H1 (cell line): ENCODE measurements around the gene KREMEN1. TPM values are rescaled to one million over a fixed set of nuclear protein-coding genes. Genes with fewer than 3 reads are reported as not detected.

Experiments used
- CTCF ChIA-PET: fragments of 300-600 bp; sonication (Branson Sonifier 250); formaldehyde crosslinking; loops from one replicate; lab custom pipeline; 2021; ENCODE audit not compliant: partially characterized antibody; lab: Charles Lee
- POLR2A ChIA-PET: fragments of 300-600 bp; sonication (Branson Sonifier 250); formaldehyde crosslinking; loops from one replicate; lab custom pipeline; 2021; ENCODE audit warnings: inconsistent platforms; ENCODE audit not compliant: partially characterized antibody; lab: Charles Lee
- DNase-seq, 2 experiments: peaks; one replicate each; pipeline versions ENCODE4 v3.0.0 to v3.0.0-alpha.2; 2010 to 2022; ENCODE audit warnings: low spot score in 2 of 2, low read depth in 1 of 2, mixed read lengths in 1 of 2
- FAIRE-seq: peaks from 2 replicates; lab custom pipeline; 2011; peaks lifted over from hg19 to GRCh38; lab: Jason Lieb, UNC
- H2AFZ ChIP-seq: 2 replicates; pipeline ENCODE4 v1.8.1; 2012; ENCODE audit warnings: low read length, inconsistent platforms
- H2AK5ac ChIP-seq: 2 replicates; pipeline ENCODE4 v1.6.1; 2013; ENCODE audit warnings: low read depth, low read length
- H2BK120ac ChIP-seq: replicated peaks from 2 replicates; pipeline ENCODE3; 2013; ENCODE audit warnings: low read depth, low read length, inconsistent platforms
- H2BK12ac ChIP-seq: 2 replicates; pipeline ENCODE4 v1.6.1; 2013; ENCODE audit warnings: low read depth, low read length
- H2BK15ac ChIP-seq: 2 replicates; pipeline ENCODE4 v1.6.1; 2013; ENCODE audit warnings: low read length
- H2BK20ac ChIP-seq: 2 replicates; pipeline ENCODE4 v1.6.1; 2013; ENCODE audit warnings: low read length
- H2BK5ac ChIP-seq: 2 replicates; pipeline ENCODE4 v1.6.1; 2013; ENCODE audit warnings: low read depth, low read length
- H3K14ac ChIP-seq: 2 replicates; pipeline ENCODE4 v1.6.1; 2013; ENCODE audit warnings: inconsistent platforms; ENCODE audit not compliant: insufficient read length
- H3K18ac ChIP-seq: 2 replicates; pipeline ENCODE4 v1.6.1; 2013; ENCODE audit warnings: low read length; ENCODE audit errors: extremely low read depth
- H3K23ac ChIP-seq: 2 replicates; pipeline ENCODE4 v1.6.1; 2013; ENCODE audit warnings: inconsistent platforms; ENCODE audit not compliant: insufficient read length
- H3K23me2 ChIP-seq: 2 replicates; pipeline ENCODE4 v1.6.1; 2013; ENCODE audit warnings: low read depth, low read length
- H3K27ac ChIP-seq: 2 replicates; pipeline ENCODE4 v1.6.1; 2011; ENCODE audit warnings: low read depth, low read length, inconsistent platforms
- H3K27me3 ChIP-seq, 4 experiments: replicated peaks in 1 of 4; 1 replicate in 1 of 4; 2 replicates in 3 of 4; pipeline versions ENCODE4 v1.6.1 to v1.8.1; 2011 to 2013; ENCODE audit warnings: low read length in 3 of 4, mild to moderate bottlenecking in 3 of 4, inconsistent platforms in 2 of 4, mixed read lengths in 2 of 4, moderate library complexity in 1 of 4; ENCODE audit not compliant: control insufficient read depth in 3 of 4, insufficient read depth in 3 of 4; ENCODE audit errors: extremely low read depth in 1 of 4
- H3K36me3 ChIP-seq, 4 experiments: 2 replicates each; pipeline versions ENCODE4 v1.6.1 to v1.8.1; 2011 to 2013; ENCODE audit warnings: mild to moderate bottlenecking in 4 of 4, low read length in 3 of 4, moderate library complexity in 2 of 4, control low read depth in 1 of 4, inconsistent platforms in 1 of 4; ENCODE audit not compliant: insufficient read depth in 4 of 4, control insufficient read depth in 2 of 4
- H3K4ac ChIP-seq: replicated peaks from 2 replicates; pipeline ENCODE3; 2013; ENCODE audit warnings: low read length, low read depth, mixed read lengths, inconsistent platforms; ENCODE audit not compliant: insufficient read length
- H3K4me1 ChIP-seq, 4 experiments: replicated peaks in 1 of 4; 1 replicate in 1 of 4; 2 replicates in 3 of 4; pipeline versions ENCODE4 v1.6.1 to v1.8.1; 2011 to 2013; ENCODE audit warnings: low read length in 3 of 4, inconsistent platforms in 2 of 4, mixed read lengths in 1 of 4; ENCODE audit not compliant: insufficient read depth in 4 of 4, control insufficient read depth in 3 of 4
- H3K4me2 ChIP-seq, 2 experiments: 2 replicates each; pipeline versions ENCODE4 v1.6.1 to v1.8.1; 2011 to 2013; ENCODE audit warnings: low read depth in 2 of 2, low read length in 2 of 2, control low read depth in 1 of 2, inconsistent platforms in 1 of 2, mild to moderate bottlenecking in 1 of 2; ENCODE audit not compliant: insufficient read depth in 1 of 2
- H3K4me3 ChIP-seq, 4 experiments: fragments of 200-600, 300-600 bp in 1 of 4; sonication (generic), shearing (Covaris generic), sonication (Bioruptor Twin) in 1 of 4; 2 replicates each; pipeline versions ENCODE4 v1.5.1 to v1.8.1; 2011 to 2016; ENCODE audit warnings: low read length in 4 of 4, low read depth in 3 of 4, control low read depth in 2 of 4, inconsistent platforms in 2 of 4, mild to moderate bottlenecking in 2 of 4, mixed read lengths in 1 of 4, moderate library complexity in 1 of 4; ENCODE audit not compliant: insufficient read depth in 2 of 4; ENCODE audit errors: extremely low read depth in 1 of 4
- H3K56ac ChIP-seq: replicated peaks from 2 replicates; pipeline ENCODE3; 2013; ENCODE audit warnings: low read depth, mild to moderate bottlenecking, mixed read lengths, low read length, inconsistent platforms; ENCODE audit not compliant: insufficient read length
- H3K79me1 ChIP-seq: 2 replicates; pipeline ENCODE4 v1.6.1; 2013; ENCODE audit warnings: low read depth, low read length, control low read depth
- H3K79me2 ChIP-seq, 2 experiments: 2 replicates each; pipeline versions ENCODE4 v1.6.1 to v1.8.1; 2012 to 2013; ENCODE audit warnings: low read length in 2 of 2, mild to moderate bottlenecking in 2 of 2, inconsistent platforms in 1 of 2; ENCODE audit not compliant: insufficient read depth in 2 of 2, control insufficient read depth in 1 of 2
- H3K9ac ChIP-seq, 4 experiments: replicated peaks in 1 of 4; 1 replicate in 1 of 4; 2 replicates in 3 of 4; pipeline versions ENCODE4 v1.6.1 to v1.8.1; 2011 to 2013; ENCODE audit warnings: low read depth in 3 of 4, low read length in 3 of 4, control low read depth in 2 of 4, mild to moderate bottlenecking in 2 of 4, moderate library complexity in 2 of 4, inconsistent platforms in 1 of 4; ENCODE audit errors: extremely low read depth in 1 of 4
- H3K9me3 ChIP-seq, 2 experiments: 2 replicates each; pipeline versions ENCODE4 v1.6.1 to v1.8.1; 2012 to 2013; ENCODE audit warnings: mild to moderate bottlenecking in 2 of 2, moderate library complexity in 2 of 2, control low read depth in 1 of 2, inconsistent platforms in 1 of 2, low read depth in 1 of 2, low read length in 1 of 2, mixed read lengths in 1 of 2; ENCODE audit not compliant: insufficient read depth in 2 of 2
- H4K20me1 ChIP-seq, 2 experiments: replicated peaks in 1 of 2; 2 replicates each; pipeline versions ENCODE3 to v1.8.1; 2011 to 2013; ENCODE audit warnings: inconsistent platforms in 2 of 2, low read length in 2 of 2, mild to moderate bottlenecking in 1 of 2; ENCODE audit not compliant: insufficient read depth in 2 of 2, control insufficient read depth in 1 of 2
- H4K5ac ChIP-seq: 2 replicates; pipeline ENCODE4 v1.6.1; 2013; ENCODE audit warnings: low read length, low read depth, mixed read lengths, inconsistent platforms; ENCODE audit not compliant: insufficient read length
- H4K8ac ChIP-seq: 2 replicates; pipeline ENCODE4 v1.8.0; 2013; ENCODE audit warnings: mild to moderate bottlenecking, moderate library complexity, low read length, inconsistent platforms; ENCODE audit not compliant: insufficient read depth; ENCODE audit errors: extremely low read depth
- H4K91ac ChIP-seq: replicated peaks from 2 replicates; pipeline ENCODE3; 2013; ENCODE audit warnings: low read length, mixed read lengths, inconsistent platforms; ENCODE audit not compliant: insufficient read length
- CHD2 ChIP-seq: IDR thresholded peaks from 2 replicates; pipeline ENCODE4 v1.6.1; 2012; ENCODE audit warnings: low read length, improper control_type of control experiment
- KDM4A ChIP-seq: IDR thresholded peaks from one replicate; pipeline ENCODE4 v1.7.1; 2012; ENCODE audit warnings: low read depth, mild to moderate bottlenecking, moderate library complexity, low read length, inconsistent platforms; ENCODE audit not compliant: severe bottlenecking
- SIN3A ChIP-seq, 2 experiments: IDR thresholded peaks in 1 of 2; conservative IDR thresholded peaks in 1 of 2; 2 replicates each; pipeline ENCODE4 v1.6.1; 2011 to 2012; ENCODE audit warnings: low read length in 2 of 2, improper control_type of control experiment in 1 of 2, low read depth in 1 of 2, mild to moderate bottlenecking in 1 of 2
- TBP ChIP-seq: IDR thresholded peaks from 2 replicates; pipeline ENCODE4 v1.6.1; 2011; ENCODE audit warnings: low read depth, low read length, improper control_type of control experiment
- WGBS, 2 experiments: shearing (Covaris generic) in 1 of 2; methylation state at CpG; one replicate each; pipeline versions ENCODE4 v1.1.6 to v1.1.7; 2013 to 2015; ENCODE audit warnings: low lambda C conversion rate in 2 of 2, mixed read lengths in 2 of 2, inconsistent platforms in 1 of 2, low coverage in 1 of 2, missing lambda C conversion rate in 1 of 2; ENCODE audit not compliant: insufficient replicate concordance in 2 of 2, insufficient coverage in 1 of 2, insufficient read length in 1 of 2; ENCODE audit errors: extremely low coverage in 1 of 2, missing lambda C conversion rate in 1 of 2; 5-methylcytosine and 5-hydroxymethylcytosine counted together
- polyA plus RNA-seq, 7 experiments: library from polyadenylated mRNA; depleted of rRNA in 3 of 7; stranded (reverse) in 5 of 7; unstranded in 2 of 7; fragments of >200 nt in 5 of 7; fragments of 200-250 nt in 2 of 7; gene quantifications; 1 replicate in 5 of 7; 2 replicates in 1 of 7; 4 replicates in 1 of 7; pipeline versions ENCODE4 v1.2.1 to v1.2.3, GENCODE V29; 2011 to 2013; ENCODE audit warnings: missing spikeins in 2 of 7, mixed read lengths in 2 of 7
- total RNA-seq: library from RNA; stranded (reverse); fragmentation: NEBNext Ultra II Directional; extraction: Animal tissue kit (Norgen Biotek cat#: 25700); gene quantifications from 2 replicates; pipeline ENCODE4 v1.2.1, GENCODE V29; 2021

Gene KREMEN1
- total and polyA plus RNA-seq, 2 of the 8 experiments (the other 6 are each of a cell fraction or from before 2014, with no cell fraction given) = 2.1 to 3.2 TPM

- POLR2A ChIA-PET = interaction anchor here (0.8 to 3.5 kb wide), 11 partner anchors 11 to 151 kb away, joined by 3 to 11 read pairs (median 4); partner anchors contain the start of genes EWSR1 and RHBDD3
- no peak overlapping the region for H3K27ac ChIP-seq
Measured at GRCh38 chr22:29206372-29207242, 133.8 kb downstream of the KREMEN1 start.

More at GRCh38 chr22:29206372-29207242, 133.8 kb downstream of the KREMEN1 start:
- no peak overlapping the region for H2BK15ac ChIP-seq
- H4K20me1 ChIP-seq = peaks cover 0 to 3% of the 10 kb centered on the region in 2 experiments
- TF ChIP-seq TBP (no peak), SIN3A (conservative IDR thresholded peaks at IDR 0.05 in 1 of 2, IDR thresholded peaks at IDR 0.05 in 1 of 2; ENCODE audit: low read depth in 1 of 2, low read length in 2 of 2) (peak in 1 of 2 experiments; percentile 52; a peak in 1 of 4 replicates), CHD2 (no peak), KDM4A (peak; percentile 2)
- peaks cover 0 to 12% (median 3%) of the 10 kb centered on the region in 4 experiments; a peak in 5 of 7 replicates for H3K27me3 ChIP-seq
- H3K23me2 ChIP-seq = peaks cover 4% of the 10 kb centered on the region; the same call in 1 of the 2 replicates
- 45% methylated on average over 17 of the region's 19 CpGs; no CpG with 5 or more reads in 1 of the 2 experiments for WGBS, 2 experiments
- peaks cover 5% of the 10 kb centered on the region for H3K79me1 ChIP-seq
- no peak overlapping the region for H2BK120ac ChIP-seq
- peaks cover 3 to 24% (median 7%) of the 10 kb centered on the region in 4 experiments for H3K4me1 ChIP-seq
- H3K18ac ChIP-seq = no peak overlapping the region; the same call in 1 of the 2 replicates
- H3K23ac ChIP-seq = no peak overlapping the region
- H3K9ac ChIP-seq = peak overlapping the region in 1 of 4 experiments; percentile 53; a peak in 2 of 7 replicates
- no peak overlapping the region; the same call in 1 of the 2 replicates for H2BK5ac ChIP-seq
- CTCF ChIA-PET = interaction anchor here (1.0 to 6.7 kb wide), 8 partner anchors 8 to 339 kb away, joined by 3 to 84 read pairs (median 4); no protein-coding TSS in a partner anchor
- peak overlapping the region; percentile 73; the same call in 1 of the 2 replicates for H2AFZ ChIP-seq
- no peak overlapping the region for H3K14ac ChIP-seq
- FAIRE-seq (no peak), DNase-seq (no peak)
- no peak overlapping the region for H4K5ac ChIP-seq
- no peak overlapping the region for H3K56ac ChIP-seq
- no peak overlapping the region for H3K4ac ChIP-seq
- no peaks in the 10 kb centered on the region for H3K79me2 ChIP-seq
- H2BK20ac ChIP-seq = no peak overlapping the region
- H3K36me3 ChIP-seq = no peaks in the 10 kb centered on the region
- H2BK12ac ChIP-seq = 0 out of 2 replicates have a peak overlapping the region, but pooled peaks have one; percentile 23
- H3K4me2 ChIP-seq = peak overlapping the region; percentile 63 to 89
- H4K8ac ChIP-seq = 0 out of 2 replicates have a peak overlapping the region, but pooled peaks have one; percentile 84
- H2AK5ac ChIP-seq = no peak overlapping the region
- no peak overlapping the region for H4K91ac ChIP-seq
- H3K4me3 ChIP-seq = peak overlapping the region; percentile 49 to 81 (median 58)
- no peaks in the 10 kb centered on the region for H3K9me3 ChIP-seq
